ENCODE results near the gene SORL1. TPM values are rescaled to one million over a fixed set of nuclear protein-coding genes. Genes with fewer than 3 reads are reported as not detected.

Gene SORL1
- total RNA-seq, 1 donor from 2014 or later: 20.9 TPM

DNA sequence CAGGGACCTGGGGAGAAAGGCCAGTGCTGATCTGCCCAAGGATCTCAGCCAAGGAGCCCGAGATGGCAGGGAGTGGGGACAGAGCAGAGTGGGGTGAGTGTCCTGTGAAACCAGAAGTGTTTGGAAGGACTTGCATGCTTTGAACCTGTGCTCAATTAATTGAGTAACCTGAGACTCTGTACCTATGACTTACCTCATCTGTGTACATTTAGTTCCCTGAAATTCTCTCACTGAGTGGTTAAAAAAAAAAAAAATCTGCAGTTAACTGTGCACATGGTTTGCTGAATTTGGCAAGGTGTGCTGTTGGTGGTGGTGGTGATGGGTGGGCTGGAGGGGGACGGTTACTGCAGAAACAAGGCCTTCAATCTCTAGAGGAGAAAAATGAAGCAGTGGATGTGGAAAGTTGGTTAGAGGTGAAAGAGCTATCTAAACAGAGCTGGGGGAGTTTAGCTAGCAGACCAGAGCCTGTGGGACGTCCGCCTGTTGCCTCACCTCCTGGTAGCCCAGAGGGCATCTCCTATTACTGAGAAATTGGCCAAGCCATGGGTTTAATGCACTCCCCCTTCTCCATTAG lies 8.9 kb downstream of the SORL1 start:
- intact Hi-C loops (cut with micrococcal nuclease): loop anchor here (10.0 kb wide), 2 partner anchors 1394 to 1604 kb away; partner anchors contain the start of gene HSPA8
- no peak overlapping the region for H3K4me3 Mint-ChIP-seq
- H3K4me1 Mint-ChIP-seq (ENCODE audit: low read depth): peaks cover 94% of the 10 kb centered on the region
- no peak overlapping the region for H3K27ac Mint-ChIP-seq
- H3K9me3 Mint-ChIP-seq: no peaks in the 10 kb centered on the region
- H3K27me3 Mint-ChIP-seq (ENCODE audit: insufficient read depth): peaks cover 2% of the 10 kb centered on the region
- no peak for DNase-seq (ENCODE audit: low spot score)
- H3K36me3 Mint-ChIP-seq (ENCODE audit: low read depth): peaks cover 33% of the 10 kb centered on the region

DNA sequence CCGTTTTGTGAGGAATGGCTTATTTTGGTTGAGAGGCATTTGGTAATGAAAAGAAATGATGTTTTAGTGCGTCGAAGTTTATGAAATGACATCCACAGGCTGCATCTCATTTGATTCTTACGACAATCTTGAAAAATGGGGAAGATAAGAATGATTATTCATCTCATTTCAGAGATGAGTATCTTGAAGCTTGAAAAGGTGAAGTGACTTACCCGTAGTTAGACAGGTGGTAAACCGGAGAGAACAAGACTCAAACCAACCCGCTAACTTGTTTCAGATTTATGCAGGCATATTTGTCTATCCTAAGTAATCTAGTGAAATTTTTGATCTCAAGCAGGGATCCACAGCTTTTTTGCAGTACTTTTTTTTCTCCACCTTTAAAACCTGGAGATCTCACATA lies 9.7 kb downstream of the SORL1 start:
- H3K27me3 Mint-ChIP-seq (ENCODE audit: insufficient read depth): peaks cover 2% of the 10 kb centered on the region
- no peak overlapping the region for H3K4me3 Mint-ChIP-seq
- H3K4me1 Mint-ChIP-seq (ENCODE audit: low read depth): peaks cover 94% of the 10 kb centered on the region
- no peaks in the 10 kb centered on the region for H3K9me3 Mint-ChIP-seq
- intact Hi-C loops (cut with micrococcal nuclease): loop anchor here (10.0 kb wide), 2 partner anchors 1393 to 1603 kb away; partner anchors contain the start of gene HSPA8
- DNase-seq (ENCODE audit: low spot score): no peak
- H3K27ac Mint-ChIP-seq: peak overlapping the region; percentile 56
- H3K36me3 Mint-ChIP-seq (ENCODE audit: low read depth): peaks cover 29% of the 10 kb centered on the region

- Mint-ChIP-seq H3K27ac (peak overlapping the region; percentile 94), H3K4me3 (peak overlapping the region; percentile 76), H3K4me1 (ENCODE audit: low read depth) (peaks cover 94% of the 10 kb centered on the region), H3K36me3 (ENCODE audit: low read depth) (peaks cover 12% of the 10 kb centered on the region), H3K27me3 (ENCODE audit: insufficient read depth) (peaks cover 2% of the 10 kb centered on the region), H3K9me3 (no peaks in the 10 kb centered on the region)
- intact Hi-C loops (cut with micrococcal nuclease): loop anchor here (1.0 to 10.0 kb wide), 7 partner anchors 12 to 1601 kb away; partner anchors contain the start of genes HSPA8, SORL1 and SORL1-AS1
- no peak for DNase-seq (ENCODE audit: low spot score)
These were observed 11.7 kb downstream of the SORL1 start for GRCh38 chr11:121463689-121464335.

DNA sequence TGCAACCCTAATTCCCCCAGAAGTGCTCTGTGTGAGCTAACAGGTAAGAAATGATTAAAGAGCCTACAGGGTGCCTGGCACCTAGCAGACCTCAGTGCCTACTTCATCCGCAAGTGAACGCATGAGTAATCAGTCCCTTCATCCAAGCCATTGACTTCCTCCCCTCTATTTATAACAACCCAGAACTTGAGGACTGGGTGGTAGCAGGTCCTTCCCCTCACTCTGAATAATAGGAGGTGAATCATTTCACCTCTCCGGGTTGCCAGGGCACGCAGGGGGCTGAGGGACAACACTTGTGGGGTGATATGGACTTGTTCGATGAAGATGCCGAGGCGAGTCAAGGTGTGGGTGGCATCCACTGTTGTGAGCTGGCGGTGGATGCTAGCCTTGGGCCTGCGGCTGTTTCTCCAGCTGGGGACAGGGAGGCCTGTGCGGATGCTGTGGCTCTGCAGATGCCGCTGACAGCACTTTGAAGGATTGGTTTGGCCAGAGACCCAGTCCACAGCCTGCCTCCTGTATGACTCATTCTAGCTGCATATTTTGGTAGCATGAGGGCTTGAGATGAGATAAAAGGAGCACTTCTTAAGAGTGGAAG lies 12.3 kb downstream of the SORL1 start:
- Mint-ChIP-seq H3K4me3 (peak overlapping the region; percentile 76), H3K27ac (peak overlapping the region; percentile 94), H3K9me3 (no peaks in the 10 kb centered on the region), H3K4me1 (ENCODE audit: low read depth) (peaks cover 94% of the 10 kb centered on the region), H3K27me3 (ENCODE audit: insufficient read depth) (peaks cover 2% of the 10 kb centered on the region), H3K36me3 (ENCODE audit: low read depth) (peaks cover 9% of the 10 kb centered on the region)
- intact Hi-C loops (cut with micrococcal nuclease): loop anchor here (1.0 to 10.0 kb wide), 7 partner anchors 12 to 1600 kb away; partner anchors contain the start of genes HSPA8, SORL1 and SORL1-AS1
- peak; percentile 66 for DNase-seq (ENCODE audit: low spot score)

GRCh38 chr11:121465709-121466062 lies 13.6 kb downstream of the SORL1 start:
- DNase-seq (ENCODE audit: low spot score): no peak
- Mint-ChIP-seq H3K9me3 (no peaks in the 10 kb centered on the region), H3K36me3 (ENCODE audit: low read depth) (peaks cover 16% of the 10 kb centered on the region), H3K27ac (peak overlapping the region; percentile 94), H3K27me3 (ENCODE audit: insufficient read depth) (peaks cover 2% of the 10 kb centered on the region), H3K4me3 (peak overlapping the region; percentile 76), H3K4me1 (ENCODE audit: low read depth) (peaks cover 92% of the 10 kb centered on the region)
- intact Hi-C loops (cut with micrococcal nuclease): loop anchor here (10.0 kb wide), 2 partner anchors 1389 to 1599 kb away; partner anchors contain the start of gene HSPA8

DNA sequence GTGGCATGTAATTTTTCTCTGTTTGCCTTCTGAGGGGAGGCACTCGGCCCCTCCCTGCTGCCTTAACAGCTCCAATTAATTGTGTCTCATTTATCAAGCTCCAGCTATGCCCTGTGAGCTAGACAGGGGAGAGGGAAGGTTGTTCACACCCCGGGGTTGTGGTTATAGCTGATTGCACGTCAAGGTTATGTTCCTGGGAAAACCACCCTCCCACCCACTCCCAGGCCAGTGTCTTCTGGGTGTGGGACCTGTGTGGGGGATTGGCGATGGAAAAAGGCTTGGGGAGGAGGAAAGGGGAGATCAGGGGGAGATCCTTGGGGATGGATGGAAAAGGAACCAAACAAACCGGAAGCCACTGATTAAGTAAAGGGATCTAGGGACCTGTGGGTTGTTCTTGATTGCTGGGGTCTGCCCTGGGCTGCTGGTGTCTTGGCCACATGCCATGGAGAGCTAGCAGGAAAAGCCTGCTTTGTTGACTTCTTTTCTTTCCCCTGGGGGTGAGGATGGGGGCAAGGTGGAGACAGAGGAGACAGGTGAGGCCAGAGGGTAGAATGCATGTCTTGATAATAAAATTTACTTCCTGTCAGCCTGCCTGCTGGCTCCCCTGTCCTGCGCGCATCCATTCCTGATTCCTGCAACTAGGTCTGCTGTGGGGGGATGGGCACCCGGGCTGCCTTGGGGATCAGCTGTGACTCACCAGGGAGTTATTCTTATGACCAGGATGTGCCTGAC lies 14.1 kb downstream of the SORL1 start:
- DNase-seq (ENCODE audit: low spot score): no peak
- H3K9me3 Mint-ChIP-seq: no peaks in the 10 kb centered on the region
- intact Hi-C loops (cut with micrococcal nuclease): loop anchor here (10.0 kb wide), 2 partner anchors 1389 to 1599 kb away; partner anchors contain the start of gene HSPA8
- H3K4me1 Mint-ChIP-seq (ENCODE audit: low read depth): peaks cover 87% of the 10 kb centered on the region
- H3K27me3 Mint-ChIP-seq (ENCODE audit: insufficient read depth): peaks cover 2% of the 10 kb centered on the region
- H3K36me3 Mint-ChIP-seq (ENCODE audit: low read depth): peaks cover 20% of the 10 kb centered on the region
- peak overlapping the region; percentile 76 for H3K4me3 Mint-ChIP-seq
- peak overlapping the region; percentile 94 for H3K27ac Mint-ChIP-seq

DNA sequence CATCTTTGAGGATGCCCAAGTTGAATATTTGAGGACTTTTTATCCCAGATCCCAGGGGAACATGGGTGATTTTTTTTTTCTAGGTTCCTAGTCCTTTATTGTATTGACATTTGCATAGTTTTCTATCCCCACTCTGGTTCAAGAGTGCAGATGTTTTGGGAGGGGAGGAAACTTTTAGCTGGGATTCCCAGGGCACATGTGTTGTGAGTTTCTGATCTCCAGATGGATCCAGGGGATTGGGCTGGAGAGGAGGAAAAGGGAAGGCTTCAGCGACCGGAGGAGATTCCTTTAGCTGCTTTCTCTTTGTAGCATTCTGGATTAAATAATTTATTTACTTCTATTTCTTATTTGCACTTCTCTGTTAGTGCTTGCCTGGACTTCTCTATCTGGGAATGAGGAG lies 15.4 kb downstream of the SORL1 start:
- Mint-ChIP-seq H3K27ac (peak overlapping the region; percentile 73), H3K4me3 (peak overlapping the region; percentile 75), H3K36me3 (ENCODE audit: low read depth) (peaks cover 23% of the 10 kb centered on the region), H3K4me1 (ENCODE audit: low read depth) (peaks cover 87% of the 10 kb centered on the region), H3K27me3 (ENCODE audit: insufficient read depth) (peaks cover 2% of the 10 kb centered on the region), H3K9me3 (no peaks in the 10 kb centered on the region)
- no peak for DNase-seq (ENCODE audit: low spot score)
- intact Hi-C loops (cut with micrococcal nuclease): loop anchor here (10.0 kb wide), 2 partner anchors 1387 to 1597 kb away; partner anchors contain the start of gene HSPA8

GRCh38 chr11:121467965-121468364 lies 15.9 kb downstream of the SORL1 start:
- intact Hi-C loops (cut with micrococcal nuclease): loop anchor here (1.0 to 10.0 kb wide), 6 partner anchors 14 to 1597 kb away; partner anchors contain the start of genes HSPA8 and SC5D
- peaks cover 87% of the 10 kb centered on the region for H3K4me1 Mint-ChIP-seq (ENCODE audit: low read depth)
- no peaks in the 10 kb centered on the region for H3K9me3 Mint-ChIP-seq
- peak overlapping the region; percentile 75 for H3K4me3 Mint-ChIP-seq
- H3K27me3 Mint-ChIP-seq (ENCODE audit: insufficient read depth): peaks cover 2% of the 10 kb centered on the region
- peak; percentile 61 for DNase-seq (ENCODE audit: low spot score)
- peak overlapping the region; percentile 73 for H3K27ac Mint-ChIP-seq
- H3K36me3 Mint-ChIP-seq (ENCODE audit: low read depth): peaks cover 26% of the 10 kb centered on the region

- DNase-seq (ENCODE audit: low spot score): no peak
- H3K9me3 Mint-ChIP-seq: no peaks in the 10 kb centered on the region
- intact Hi-C loops (cut with micrococcal nuclease): loop anchor here (2.0 to 10.0 kb wide), 3 partner anchors 141 to 1595 kb away; partner anchors contain the start of gene HSPA8
- H3K36me3 Mint-ChIP-seq (ENCODE audit: low read depth): peaks cover 32% of the 10 kb centered on the region
- H3K27me3 Mint-ChIP-seq (ENCODE audit: insufficient read depth): no peaks in the 10 kb centered on the region
- H3K27ac Mint-ChIP-seq: no peak overlapping the region
- peaks cover 80% of the 10 kb centered on the region for H3K4me1 Mint-ChIP-seq (ENCODE audit: low read depth)
- H3K4me3 Mint-ChIP-seq: no peak overlapping the region
These were observed 17.8 kb downstream of the SORL1 start for GRCh38 chr11:121469910-121470309.

GRCh38 chr11:121471167-121471566 lies 19.1 kb downstream of the SORL1 start:
- intact Hi-C loops (cut with micrococcal nuclease): no loop called here
- Mint-ChIP-seq H3K4me3 (no peak overlapping the region), H3K27me3 (ENCODE audit: insufficient read depth) (no peaks in the 10 kb centered on the region), H3K9me3 (no peaks in the 10 kb centered on the region), H3K36me3 (ENCODE audit: low read depth) (peaks cover 38% of the 10 kb centered on the region), H3K27ac (no peak overlapping the region), H3K4me1 (ENCODE audit: low read depth) (peaks cover 80% of the 10 kb centered on the region)
- no peak for DNase-seq (ENCODE audit: low spot score)

GRCh38 chr11:121472312-121472711 lies 20.2 kb downstream of the SORL1 start:
- Mint-ChIP-seq H3K27ac (no peak overlapping the region), H3K4me3 (no peak overlapping the region), H3K9me3 (no peaks in the 10 kb centered on the region), H3K4me1 (ENCODE audit: low read depth) (peaks cover 81% of the 10 kb centered on the region), H3K27me3 (ENCODE audit: insufficient read depth) (no peaks in the 10 kb centered on the region), H3K36me3 (ENCODE audit: low read depth) (peaks cover 42% of the 10 kb centered on the region)
- no peak for DNase-seq (ENCODE audit: low spot score)
- intact Hi-C loops (cut with micrococcal nuclease): no loop called here

- no peak overlapping the region for H3K27ac Mint-ChIP-seq
- no peak for DNase-seq (ENCODE audit: low spot score)
- no peaks in the 10 kb centered on the region for H3K9me3 Mint-ChIP-seq
- H3K4me1 Mint-ChIP-seq (ENCODE audit: low read depth): peaks cover 74% of the 10 kb centered on the region
- H3K27me3 Mint-ChIP-seq (ENCODE audit: insufficient read depth): no peaks in the 10 kb centered on the region
- intact Hi-C loops (cut with micrococcal nuclease): no loop called here
- peaks cover 48% of the 10 kb centered on the region for H3K36me3 Mint-ChIP-seq (ENCODE audit: low read depth)
- H3K4me3 Mint-ChIP-seq: no peak overlapping the region
These were observed 21.1 kb downstream of the SORL1 start for GRCh38 chr11:121473064-121473777.

Data from activated T-helper 1 cell treated with anti-CD3 and anti-CD28 coated beads, Interleukin-12 subunit alpha, Interleukin-12 subunit beta, Interleukin-2, Interleukin-4 antibody, amounts not matched to agents 30 ng/mL and 10 ng/mL and 1 ng/mL, durations not matched to agents 14 hours and 24 hours and 36 hours (primary cell).